ENCODE measurements around the gene B3GAT3. TPM values are rescaled to one million over a fixed set of nuclear protein-coding genes. Genes with fewer than 3 reads are reported as not detected.
"Not testable (repeated sequence)": the region's sequence is repeated elsewhere in the genome, so short reads cannot be mapped to it uniquely, and the experiment has no call there.

The B3GAT3 gene
- total RNA-seq, 4 donors from 2014 or later, result 29.7 to 51.8 (median 35.2) TPM

GRCh38 chr11:62575156-62575555 is 46.6 kb downstream of the B3GAT3 start:
- intact Hi-C loops (cut with DNase I; ENCODE audit: low total_unique reads), result no loop called here
- no peak for DNase-seq (ENCODE audit: low spot score in 2 of 2)
- H3K4me3 ChIP-seq (ENCODE audit: low read depth, poor library complexity, severe bottlenecking), result no peak overlapping the region
- TF ChIP-seq POLR2A (IDR thresholded peaks at IDR 0.05), result no peak
- 34 to 41% methylated on average over 12 to 16 of the region's 17 CpGs for WGBS, 2 donors

GRCh38 chr11:62574363-62575071 is 47.3 kb downstream of the B3GAT3 start:
- no peak for TF ChIP-seq CTCF (IDR thresholded peaks at IDR 0.05)
- no peak for TF ChIP-seq POLR2A (IDR thresholded peaks at IDR 0.05)
- intact Hi-C loops (cut with DNase I; ENCODE audit: low total_unique reads), result no loop called here
- H3K4me3 ChIP-seq (ENCODE audit: low read depth, poor library complexity, severe bottlenecking), result peak overlapping the region; percentile 47
- WGBS, 2 donors, result 1% methylated on average over 25 to 32 of the region's 33 CpGs
- peak in 1 of 2 donors; percentile 90 for DNase-seq (ENCODE audit: low spot score in 2 of 2)

- TF ChIP-seq POLR2A (IDR thresholded peaks at IDR 0.05), result peak in 1 of 2 donors; percentile 47
- TF ChIP-seq CTCF (IDR thresholded peaks at IDR 0.05), result no peak
- peak; percentile 99 for DNase-seq (ENCODE audit: low spot score in 2 of 2)
- peak within 1 kb of the TSS; percentile 82 for H3K4me3 ChIP-seq (ENCODE audit: low read depth, poor library complexity, severe bottlenecking)
- WGBS, 2 donors, result 0 to 1% methylated on average over 42 to 46 of the region's 46 CpGs
- intact Hi-C loops (cut with DNase I; ENCODE audit: low total_unique reads), result no loop called here
Observed at GRCh38 chr11:62573592-62574362, 48.0 kb downstream of the B3GAT3 start, which contains the start of gene EEF1G. TSS of gene EEF1G (minus strand) at chr11:62573891. CDS start at chr11:62573842, 49 bp downstream.

- WGBS, 2 donors, result 0 to 1% methylated on average over 33 of the region's 33 CpGs
- peak overlapping the region; percentile 82 for H3K4me3 ChIP-seq (ENCODE audit: low read depth, poor library complexity, severe bottlenecking)
Observed at GRCh38 chr11:62573006-62573591, 48.7 kb downstream of the B3GAT3 start.

GRCh38 chr11:62572431-62572830 is 49.4 kb downstream of the B3GAT3 start:
- 80% methylated on average over 12 of the region's 12 CpGs for WGBS, 2 donors

More at GRCh38 chr11:62573006-62573591, 48.7 kb downstream of the B3GAT3 start:
- intact Hi-C loops (cut with DNase I; ENCODE audit: low total_unique reads), result no loop called here
- TF ChIP-seq POLR2A (IDR thresholded peaks at IDR 0.05) (no peak), CTCF (IDR thresholded peaks at IDR 0.05) (no peak)
- no peak for DNase-seq (ENCODE audit: low spot score in 2 of 2)

GRCh38 chr11:62571493-62571892 is 50.3 kb downstream of the B3GAT3 start:
- 89 to 91% methylated on average over 5 of the region's 5 CpGs for WGBS, 2 donors
- intact Hi-C loops (cut with DNase I; ENCODE audit: low total_unique reads); DNase-seq (ENCODE audit: low spot score in 2 of 2); H3K4me3 ChIP-seq (ENCODE audit: low read depth, poor library complexity, severe bottlenecking): not testable (repeated sequence)

More at GRCh38 chr11:62572431-62572830, 49.4 kb downstream of the B3GAT3 start:
- H3K4me3 ChIP-seq (ENCODE audit: low read depth, poor library complexity, severe bottlenecking), result no peak overlapping the region
- intact Hi-C loops (cut with DNase I; ENCODE audit: low total_unique reads), result no loop called here
- DNase-seq (ENCODE audit: low spot score in 2 of 2), result no peak
- TF ChIP-seq CTCF (IDR thresholded peaks at IDR 0.05), result no peak
- no peak for TF ChIP-seq POLR2A (IDR thresholded peaks at IDR 0.05)

GRCh38 chr11:62570903-62571302 is 50.9 kb downstream of the B3GAT3 start:
- DNase-seq (ENCODE audit: low spot score in 2 of 2); H3K4me3 ChIP-seq (ENCODE audit: low read depth, poor library complexity, severe bottlenecking); intact Hi-C loops (cut with DNase I; ENCODE audit: low total_unique reads): not testable (repeated sequence)
- 91 to 94% methylated on average over 5 of the region's 5 CpGs for WGBS, 2 donors
